ENCODE results near the gene WDR53. TPM values are rescaled to one million over a fixed set of nuclear protein-coding genes. Genes with fewer than 3 reads are reported as not detected.
"Not testable (repeated sequence)": the region's sequence is repeated elsewhere in the genome, so short reads cannot be mapped to it uniquely, and the experiment has no call there.

Gene WDR53
- 7.3 and 8.9 TPM in 2 replicates for total RNA-seq

GRCh38 chr3:196568246-196569002 lies at the start of gene WDR53, which contains the start of gene FBXO45:
TSS of gene WDR53 (minus strand) at chr3:196568554. CDS start at chr3:196561475, 7,079 bp downstream.
TSS of gene FBXO45 (plus strand) at chr3:196568660. CDS start at chr3:196568985, 325 bp downstream.
- Histone ChIP-seq H3K4me3 (ENCODE audit: low read depth, low read length) (peak within 1 kb of the TSS; percentile 53), H3K27me3 (ENCODE audit: control insufficient read depth, insufficient read depth, low read length) (no peaks in the 10 kb centered on the region), H3K36me3 (ENCODE audit: control insufficient read depth, insufficient read depth, low read length) (no peaks in the 10 kb centered on the region)
- TF ChIP-seq, protein P1, sequence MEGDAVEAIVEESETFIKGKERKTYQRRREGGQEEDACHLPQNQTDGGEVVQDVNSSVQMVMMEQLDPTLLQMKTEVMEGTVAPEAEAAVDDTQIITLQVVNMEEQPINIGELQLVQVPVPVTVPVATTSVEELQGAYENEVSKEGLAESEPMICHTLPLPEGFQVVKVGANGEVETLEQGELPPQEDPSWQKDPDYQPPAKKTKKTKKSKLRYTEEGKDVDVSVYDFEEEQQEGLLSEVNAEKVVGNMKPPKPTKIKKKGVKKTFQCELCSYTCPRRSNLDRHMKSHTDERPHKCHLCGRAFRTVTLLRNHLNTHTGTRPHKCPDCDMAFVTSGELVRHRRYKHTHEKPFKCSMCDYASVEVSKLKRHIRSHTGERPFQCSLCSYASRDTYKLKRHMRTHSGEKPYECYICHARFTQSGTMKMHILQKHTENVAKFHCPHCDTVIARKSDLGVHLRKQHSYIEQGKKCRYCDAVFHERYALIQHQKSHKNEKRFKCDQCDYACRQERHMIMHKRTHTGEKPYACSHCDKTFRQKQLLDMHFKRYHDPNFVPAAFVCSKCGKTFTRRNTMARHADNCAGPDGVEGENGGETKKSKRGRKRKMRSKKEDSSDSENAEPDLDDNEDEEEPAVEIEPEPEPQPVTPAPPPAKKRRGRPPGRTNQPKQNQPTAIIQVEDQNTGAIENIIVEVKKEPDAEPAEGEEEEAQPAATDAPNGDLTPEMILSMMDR (IDR thresholded peaks at IDR 0.05; ENCODE audit: insufficient read depth, low read length, poor library complexity, severe bottlenecking) = no peak
- DNase-seq (ENCODE audit: low read depth) = peak; percentile 71

DNA sequence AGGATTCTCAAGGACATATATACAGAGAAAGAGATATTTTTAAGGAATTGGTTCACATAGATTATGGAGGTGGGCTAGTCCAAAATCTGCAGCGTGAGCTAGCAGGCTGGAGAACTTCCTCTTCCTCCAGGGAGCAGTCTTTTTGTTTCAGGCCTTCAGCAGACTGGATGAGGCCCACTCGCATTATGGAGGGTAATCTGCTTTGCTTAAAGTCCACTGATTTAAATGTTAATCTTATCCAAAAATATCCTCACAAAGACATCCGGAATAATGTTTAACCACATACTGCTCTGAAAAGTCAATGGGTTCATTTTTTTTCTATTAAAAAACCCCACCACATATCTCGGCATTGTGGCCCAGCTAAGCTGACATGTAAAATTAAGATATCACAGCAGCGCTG lies 48.9 kb upstream of the WDR53 start:
- H3K36me3 ChIP-seq (ENCODE audit: control insufficient read depth, insufficient read depth, low read length) = no peaks in the 10 kb centered on the region

DNA sequence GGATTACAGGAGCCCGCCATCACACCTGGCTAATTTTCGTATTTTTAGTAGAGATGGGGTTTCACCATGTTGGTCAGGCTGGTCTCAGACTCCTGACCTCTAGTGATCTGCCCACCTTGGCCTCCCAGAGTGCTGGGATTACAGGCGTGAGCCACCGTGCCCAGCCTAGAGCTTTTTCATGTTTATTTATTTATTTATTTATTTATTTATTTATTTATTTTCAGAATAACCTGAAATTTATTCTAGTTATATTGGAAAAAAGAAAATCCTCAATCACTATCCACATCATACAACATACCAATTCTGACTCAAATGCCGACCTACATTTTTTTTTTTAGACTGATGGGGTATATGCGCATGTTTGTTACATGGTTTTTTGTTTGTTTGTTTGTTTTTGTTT lies 46.9 kb upstream of the WDR53 start:
- not testable (repeated sequence) for H3K27me3 ChIP-seq (ENCODE audit: control insufficient read depth, insufficient read depth, low read length); DNase-seq (ENCODE audit: low read depth); H3K36me3 ChIP-seq (ENCODE audit: control insufficient read depth, insufficient read depth, low read length); H3K4me3 ChIP-seq (ENCODE audit: low read depth, low read length)

More for the DNA sequence above, 48.9 kb upstream of the WDR53 start:
- no peak for DNase-seq (ENCODE audit: low read depth)
- no peak overlapping the region for H3K4me3 ChIP-seq (ENCODE audit: low read depth, low read length)
- TF ChIP-seq, protein P1 (IDR thresholded peaks at IDR 0.05; ENCODE audit: insufficient read depth, low read length, poor library complexity, severe bottlenecking) = no peak
- no peaks in the 10 kb centered on the region for H3K27me3 ChIP-seq (ENCODE audit: control insufficient read depth, insufficient read depth, low read length)

GRCh38 chr3:196611761-196612483 lies 43.6 kb upstream of the WDR53 start:
- Histone ChIP-seq H3K36me3 (ENCODE audit: control insufficient read depth, insufficient read depth, low read length) (no peaks in the 10 kb centered on the region), H3K4me3 (ENCODE audit: low read depth, low read length) (no peak overlapping the region), H3K27me3 (ENCODE audit: control insufficient read depth, insufficient read depth, low read length) (no peaks in the 10 kb centered on the region)
- no peak for DNase-seq (ENCODE audit: low read depth)
- TF ChIP-seq, protein P1 (IDR thresholded peaks at IDR 0.05; ENCODE audit: insufficient read depth, low read length, poor library complexity, severe bottlenecking) = no peak

DNA sequence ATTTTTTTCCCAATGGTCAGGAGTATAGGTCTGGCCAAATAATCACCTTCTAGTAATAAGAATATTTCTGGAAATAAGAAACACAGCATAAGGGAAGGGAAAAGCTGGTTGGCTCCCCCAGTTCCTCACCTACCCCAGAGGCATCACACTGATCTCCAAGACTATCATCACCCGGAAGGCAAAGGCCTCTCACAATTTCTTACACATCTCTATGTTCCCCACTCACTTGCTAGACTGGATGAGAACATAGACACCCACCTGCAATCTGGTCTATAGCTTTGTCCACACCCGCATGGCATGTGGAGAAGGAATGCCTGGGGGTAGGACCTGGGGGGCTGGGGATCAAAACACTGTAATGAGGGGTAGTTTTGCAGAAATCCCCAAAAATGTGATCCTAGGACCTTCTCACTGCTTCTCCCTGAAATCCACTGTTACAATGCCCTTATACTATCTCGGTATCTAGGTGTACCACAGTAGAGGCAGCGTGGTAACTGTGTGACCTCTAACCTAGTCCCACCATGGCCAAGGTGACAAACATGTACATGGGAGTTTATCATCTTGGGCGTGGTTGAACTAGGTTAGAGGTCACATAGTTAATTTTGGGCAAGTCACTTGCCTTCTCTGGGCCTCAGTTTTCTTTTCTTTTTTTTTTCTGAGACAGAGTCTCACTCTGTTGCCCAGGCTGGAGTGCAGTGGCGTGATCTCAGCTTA lies 41.6 kb upstream of the WDR53 start:
- no peak for DNase-seq (ENCODE audit: low read depth)
- Histone ChIP-seq H3K27me3 (ENCODE audit: control insufficient read depth, insufficient read depth, low read length) (no peaks in the 10 kb centered on the region), H3K36me3 (ENCODE audit: control insufficient read depth, insufficient read depth, low read length) (no peaks in the 10 kb centered on the region), H3K4me3 (ENCODE audit: low read depth, low read length) (no peak overlapping the region)
- TF ChIP-seq, protein P1 (IDR thresholded peaks at IDR 0.05; ENCODE audit: insufficient read depth, low read length, poor library complexity, severe bottlenecking) = no peak

DNA sequence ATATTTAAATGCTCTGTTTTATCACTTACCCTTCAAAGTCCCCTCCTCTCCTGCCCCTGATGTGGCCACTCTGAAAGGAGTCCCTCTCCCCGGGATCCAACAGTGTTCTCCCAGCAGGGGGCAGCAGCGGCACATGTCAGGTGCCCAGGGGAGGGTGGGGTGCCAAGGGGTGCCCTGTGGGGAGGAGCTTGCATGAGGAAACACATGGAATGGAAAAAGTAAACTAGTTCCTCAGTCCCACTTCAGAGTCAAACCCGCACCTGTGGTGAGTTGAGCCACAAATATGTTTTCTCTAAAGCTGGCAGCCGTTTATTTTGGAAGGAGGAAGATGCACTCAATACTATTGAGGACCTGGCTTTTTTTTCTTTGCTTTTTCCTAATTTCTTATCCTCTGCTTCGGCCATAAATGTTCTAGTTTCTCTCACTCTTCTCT lies 41.0 kb upstream of the WDR53 start:
- H3K4me3 ChIP-seq (ENCODE audit: low read depth, low read length) = no peak overlapping the region
- no peaks in the 10 kb centered on the region for H3K36me3 ChIP-seq (ENCODE audit: control insufficient read depth, insufficient read depth, low read length)
- peak; percentile 31 for DNase-seq (ENCODE audit: low read depth)
- no peaks in the 10 kb centered on the region for H3K27me3 ChIP-seq (ENCODE audit: control insufficient read depth, insufficient read depth, low read length)
- TF ChIP-seq, protein P1 (IDR thresholded peaks at IDR 0.05; ENCODE audit: insufficient read depth, low read length, poor library complexity, severe bottlenecking) = peak; percentile 97
